ENCODE results near the gene TAS2R20.

- TF ChIP-seq NFATC4 (CRISPR knock-in tag; IDR thresholded peaks at IDR 0.05) (no peak), CREB1 (CRISPR knock-in tag; IDR thresholded peaks at IDR 0.05) (no peak)
These were observed 9.5 kb upstream of the TAS2R20 start for GRCh38 chr12:11007608-11008007.
